CD4-positive, alpha-beta memory T cell (primary cell): Measurements from ENCODE around the gene SOX5. TPM values are rescaled to one million over a fixed set of nuclear protein-coding genes. Genes with fewer than 3 reads are reported as not detected.

Source experiments
- CTCF ChIA-PET: fragments of 350-600 bp; sonication (Branson Sonifier 250); formaldehyde crosslinking; loops from one replicate; lab custom pipeline; 2021; ENCODE audit warnings: inconsistent platforms; ENCODE audit not compliant: partially characterized antibody; lab: Charles Lee
- POLR2A ChIA-PET: fragments of 350-600 bp; sonication (Branson Sonifier 250); formaldehyde crosslinking; loops from one replicate; lab custom pipeline; 2021; ENCODE audit not compliant: partially characterized antibody; lab: Charles Lee
- DNase-seq, 5 donors: peaks; one replicate each; pipeline versions ENCODE4 v3.0.0 to v3.0.0-alpha.2; 2020 to 2022; ENCODE audit warnings: mixed read lengths in 1 of 5
- H3K27ac ChIP-seq: one replicate; pipeline ENCODE4 v1.7.0; 2013; ENCODE audit warnings: low read depth, low read length
- H3K27me3 ChIP-seq: 2 replicates; pipeline ENCODE4 v1.7.0; 2013; ENCODE audit warnings: mild to moderate bottlenecking, low read length, moderate library complexity; ENCODE audit not compliant: insufficient read depth
- H3K36me3 ChIP-seq: 2 replicates; pipeline ENCODE4 v1.7.0; 2013; ENCODE audit warnings: mild to moderate bottlenecking, low read length, moderate library complexity; ENCODE audit not compliant: insufficient read depth
- H3K4me1 ChIP-seq: 2 replicates; pipeline ENCODE4 v1.7.0; 2013; ENCODE audit warnings: mild to moderate bottlenecking, low read length, moderate library complexity; ENCODE audit not compliant: insufficient read depth
- H3K4me3 ChIP-seq, 2 donors: one replicate each; pipeline ENCODE4 v1.7.0; 2013; ENCODE audit warnings: low read length in 2 of 2, mild to moderate bottlenecking in 1 of 2
- H3K9me3 ChIP-seq, 2 donors: one replicate each; pipeline ENCODE4 v1.7.0; 2013; ENCODE audit warnings: low read length in 2 of 2, control low read depth in 1 of 2; ENCODE audit not compliant: control insufficient read depth in 1 of 2
- H3K27ac Mint-ChIP-seq, 7 donors: one replicate each; pipeline ENCODE4 v1.8.0; 2020 to 2021; ENCODE audit warnings: mixed read lengths in 7 of 7, mild to moderate bottlenecking in 6 of 7, inconsistent platforms in 3 of 7, moderate library complexity in 3 of 7
- H3K27me3 Mint-ChIP-seq, 2 donors: one replicate each; pipeline ENCODE4 v1.8.0; 2020 to 2021; ENCODE audit warnings: mixed read lengths in 2 of 2
- H3K36me3 Mint-ChIP-seq, 2 donors: one replicate each; pipeline ENCODE4 v1.8.0; 2020 to 2021; ENCODE audit warnings: mixed read lengths in 2 of 2, inconsistent platforms in 1 of 2, mild to moderate bottlenecking in 1 of 2
- H3K4me1 Mint-ChIP-seq, 4 donors: one replicate each; pipeline ENCODE4 v1.8.0; 2020 to 2021; ENCODE audit warnings: mixed read lengths in 4 of 4, mild to moderate bottlenecking in 1 of 4
- H3K4me3 Mint-ChIP-seq, 8 donors: one replicate each; pipeline ENCODE4 v1.8.0; 2020 to 2021; ENCODE audit warnings: mixed read lengths in 8 of 8, mild to moderate bottlenecking in 7 of 8, moderate library complexity in 6 of 8, inconsistent platforms in 3 of 8
- H3K9me3 Mint-ChIP-seq, 8 donors: one replicate each; pipeline ENCODE4 v1.8.0; 2020 to 2021; ENCODE audit warnings: mixed read lengths in 8 of 8, mild to moderate bottlenecking in 5 of 8, inconsistent platforms in 3 of 8, moderate library complexity in 1 of 8
- intact Hi-C: fragments of 100-400 bp; cut with micrococcal nuclease; formaldehyde crosslinking; loops from one replicate; pipeline ENCODE4 v1.15.1; 2023
- polyA plus RNA-seq, 2 donors: library from polyadenylated mRNA; unstranded; fragments of 300-500 nt; fragmentation: Illumina TruSeq; gene quantifications; one replicate each; pipeline ENCODE4 v1.2.3, GENCODE V29; 2021
- total RNA-seq, 2 experiments: library from RNA; stranded (reverse); gene quantifications; one replicate each; pipeline ENCODE4 v1.2.3, GENCODE V29; 2021

SOX5 gene
- total and polyA plus RNA-seq, 4 experiments from 2014 or later: 0.29 TPM; not detected in 3

DNA sequence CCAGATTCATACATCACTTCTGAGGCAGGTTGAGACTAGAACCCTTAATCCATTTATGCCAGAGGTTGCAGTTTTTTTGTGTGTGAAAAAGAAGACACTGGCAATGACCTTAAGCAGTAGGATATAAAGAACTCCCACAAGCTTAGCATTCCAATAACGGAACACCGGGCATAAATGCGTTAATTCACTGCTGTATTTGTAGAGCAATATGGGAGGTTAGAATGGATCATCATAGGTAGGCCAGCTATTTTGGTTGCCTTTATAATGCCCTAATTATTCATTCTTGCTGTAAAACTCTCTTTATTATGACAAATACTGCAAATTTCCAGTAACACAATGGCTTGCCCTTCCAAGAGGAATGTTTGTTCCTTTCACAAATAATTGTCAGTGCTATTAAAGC, 322.7 kb downstream of the SOX5 start:
- Mint-ChIP-seq H3K36me3 (no peaks in the 10 kb centered on the region), H3K4me3 (no peak overlapping the region), H3K27me3 (no peaks in the 10 kb centered on the region), H3K4me1 (no peaks in the 10 kb centered on the region), H3K9me3 (peaks cover 0 to 8% (median 1%) of the 10 kb centered on the region in 8 donors), H3K27ac (no peak overlapping the region)
- DNase-seq: no peak
- POLR2A ChIA-PET: no interaction called here
- H3K9me3 ChIP-seq: no peaks in the 10 kb centered on the region
- no peaks in the 10 kb centered on the region for H3K4me1 ChIP-seq
- no peak overlapping the region for H3K27ac ChIP-seq
- intact Hi-C loops: no loop called here
- no peak overlapping the region for H3K4me3 ChIP-seq
- H3K36me3 ChIP-seq: no peaks in the 10 kb centered on the region
- CTCF ChIA-PET: no interaction called here
- no peaks in the 10 kb centered on the region for H3K27me3 ChIP-seq

GRCh38 chr12:23621900-23622299, 327.6 kb downstream of the SOX5 start:
- CTCF ChIA-PET: no interaction called here

GRCh38 chr12:23618718-23619117, 330.8 kb downstream of the SOX5 start:
- no peaks in the 10 kb centered on the region for H3K36me3 ChIP-seq
- Mint-ChIP-seq H3K4me3 (no peak overlapping the region), H3K36me3 (peaks cover 0 to 3% of the 10 kb centered on the region in 2 donors), H3K27ac (no peak overlapping the region), H3K27me3 (no peaks in the 10 kb centered on the region), H3K9me3 (peaks cover 0 to 12% (median 3%) of the 10 kb centered on the region in 8 donors), H3K4me1 (no peaks in the 10 kb centered on the region)
- no peaks in the 10 kb centered on the region for H3K4me1 ChIP-seq
- no peak overlapping the region for H3K4me3 ChIP-seq
- POLR2A ChIA-PET: no interaction called here
- no peak overlapping the region for H3K27ac ChIP-seq
- intact Hi-C loops: no loop called here
- no peak for DNase-seq
- CTCF ChIA-PET: no interaction called here
- no peaks in the 10 kb centered on the region for H3K27me3 ChIP-seq
- no peaks in the 10 kb centered on the region for H3K9me3 ChIP-seq

More at GRCh38 chr12:23621900-23622299, 327.6 kb downstream of the SOX5 start:
- Mint-ChIP-seq H3K4me1 (no peaks in the 10 kb centered on the region), H3K9me3 (peaks cover 0 to 8% (median 2%) of the 10 kb centered on the region in 8 donors), H3K27ac (no peak overlapping the region), H3K36me3 (no peaks in the 10 kb centered on the region), H3K4me3 (no peak overlapping the region), H3K27me3 (no peaks in the 10 kb centered on the region)
- no peaks in the 10 kb centered on the region for H3K4me1 ChIP-seq
- intact Hi-C loops: no loop called here
- H3K27me3 ChIP-seq: no peaks in the 10 kb centered on the region
- H3K27ac ChIP-seq: no peak overlapping the region
- H3K4me3 ChIP-seq: no peak overlapping the region
- no peaks in the 10 kb centered on the region for H3K36me3 ChIP-seq
- no peaks in the 10 kb centered on the region for H3K9me3 ChIP-seq
- DNase-seq: no peak
- POLR2A ChIA-PET: no interaction called here

DNA sequence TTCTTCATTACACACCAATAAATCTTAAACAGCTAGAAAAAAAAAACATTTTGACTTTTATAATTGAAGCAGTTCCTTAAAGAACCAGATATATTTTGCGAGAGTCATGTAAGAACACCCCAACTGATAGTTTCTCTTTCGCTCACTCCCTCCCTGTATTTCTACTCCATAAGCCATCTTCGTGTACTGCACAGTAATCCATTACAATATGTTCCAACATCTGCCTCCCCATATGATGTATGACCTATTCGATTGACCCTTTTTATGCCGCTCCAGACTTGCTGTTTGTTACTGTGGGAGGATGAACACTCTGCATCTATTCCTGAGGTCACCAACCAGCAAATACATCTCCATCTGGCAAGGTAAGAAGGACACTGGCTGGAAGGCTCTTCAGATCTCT, 331.7 kb downstream of the SOX5 start:
- H3K9me3 ChIP-seq: no peaks in the 10 kb centered on the region
- H3K36me3 ChIP-seq: no peaks in the 10 kb centered on the region
- no peak overlapping the region for H3K4me3 Mint-ChIP-seq
- no peak overlapping the region for H3K27ac ChIP-seq
- DNase-seq: no peak
- no peaks in the 10 kb centered on the region for H3K27me3 Mint-ChIP-seq
- H3K4me1 ChIP-seq: no peaks in the 10 kb centered on the region
- CTCF ChIA-PET: no interaction called here
- H3K4me3 ChIP-seq: no peak overlapping the region
- H3K27ac Mint-ChIP-seq: no peak overlapping the region
- POLR2A ChIA-PET: no interaction called here
- intact Hi-C loops: no loop called here
- peaks cover 0 to 11% (median 3%) of the 10 kb centered on the region in 8 donors for H3K9me3 Mint-ChIP-seq
- peaks cover 0 to 3% of the 10 kb centered on the region in 2 donors for H3K36me3 Mint-ChIP-seq
- no peaks in the 10 kb centered on the region for H3K27me3 ChIP-seq
- H3K4me1 Mint-ChIP-seq: no peaks in the 10 kb centered on the region

- peaks cover 0 to 3% of the 10 kb centered on the region in 2 donors for H3K36me3 Mint-ChIP-seq
- POLR2A ChIA-PET: no interaction called here
- H3K4me3 Mint-ChIP-seq: no peak overlapping the region
- no peaks in the 10 kb centered on the region for H3K27me3 Mint-ChIP-seq
- Histone ChIP-seq H3K27ac (no peak overlapping the region), H3K4me3 (no peak overlapping the region), H3K27me3 (no peaks in the 10 kb centered on the region), H3K36me3 (no peaks in the 10 kb centered on the region), H3K9me3 (no peaks in the 10 kb centered on the region), H3K4me1 (no peaks in the 10 kb centered on the region)
- H3K9me3 Mint-ChIP-seq: peaks cover 0 to 11% (median 2%) of the 10 kb centered on the region in 8 donors
- intact Hi-C loops: no loop called here
- CTCF ChIA-PET: no interaction called here
- DNase-seq: no peak
- H3K27ac Mint-ChIP-seq: no peak overlapping the region
- H3K4me1 Mint-ChIP-seq: no peaks in the 10 kb centered on the region
Observed at GRCh38 chr12:23614280-23614679, 335.2 kb downstream of the SOX5 start.

DNA sequence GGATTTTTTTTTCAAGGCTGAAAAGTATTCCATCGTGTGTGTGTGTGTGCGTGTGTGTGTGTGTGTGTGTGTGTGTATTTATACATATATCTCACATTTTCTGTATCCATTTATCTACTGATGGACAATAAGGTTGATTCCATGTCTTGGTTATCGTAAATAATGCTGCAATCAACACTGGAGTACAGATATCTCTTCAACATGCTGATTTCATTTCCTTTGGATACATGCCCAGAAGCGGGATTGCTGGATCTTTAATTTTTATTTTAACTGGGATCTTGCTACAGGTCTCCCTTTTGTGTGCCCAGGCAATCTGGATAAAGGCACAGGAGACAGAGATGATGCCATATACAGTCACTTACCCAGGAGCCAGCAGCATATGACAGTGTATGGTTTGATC, 338.1 kb downstream of the SOX5 start:
- Mint-ChIP-seq H3K36me3 (peaks cover 0 to 2% of the 10 kb centered on the region in 2 donors), H3K9me3 (peaks cover 0 to 11% (median 3%) of the 10 kb centered on the region in 8 donors), H3K27me3 (no peaks in the 10 kb centered on the region), H3K27ac (no peak overlapping the region), H3K4me3 (no peak overlapping the region), H3K4me1 (no peaks in the 10 kb centered on the region)
- ChIA-PET POLR2A (no interaction called here), CTCF (no interaction called here)
- Histone ChIP-seq H3K36me3 (no peaks in the 10 kb centered on the region), H3K4me1 (no peaks in the 10 kb centered on the region), H3K9me3 (no peaks in the 10 kb centered on the region), H3K27ac (no peak overlapping the region), H3K27me3 (no peaks in the 10 kb centered on the region), H3K4me3 (no peak overlapping the region)
- no peak for DNase-seq
- intact Hi-C loops: no loop called here

GRCh38 chr12:23600919-23601318, 348.6 kb downstream of the SOX5 start:
- no peak overlapping the region for H3K4me3 Mint-ChIP-seq
- intact Hi-C loops: no loop called here
- DNase-seq: no peak
- no peaks in the 10 kb centered on the region for H3K36me3 Mint-ChIP-seq
- Histone ChIP-seq H3K36me3 (no peaks in the 10 kb centered on the region), H3K4me3 (no peak overlapping the region), H3K27me3 (no peaks in the 10 kb centered on the region), H3K4me1 (no peaks in the 10 kb centered on the region), H3K27ac (no peak overlapping the region), H3K9me3 (no peaks in the 10 kb centered on the region)
- H3K4me1 Mint-ChIP-seq: no peaks in the 10 kb centered on the region
- ChIA-PET CTCF (no interaction called here), POLR2A (no interaction called here)
- H3K27ac Mint-ChIP-seq: no peak overlapping the region
- H3K27me3 Mint-ChIP-seq: no peaks in the 10 kb centered on the region
- H3K9me3 Mint-ChIP-seq: peaks cover 5 to 25% (median 7%) of the 10 kb centered on the region in 8 donors

GRCh38 chr12:23596568-23596967, 352.9 kb downstream of the SOX5 start:
- H3K27me3 ChIP-seq: no peaks in the 10 kb centered on the region
- intact Hi-C loops: no loop called here
- H3K27ac ChIP-seq: no peak overlapping the region
- Mint-ChIP-seq H3K36me3 (no peaks in the 10 kb centered on the region), H3K4me3 (no peak overlapping the region), H3K4me1 (no peaks in the 10 kb centered on the region), H3K9me3 (peaks cover 5 to 18% (median 9%) of the 10 kb centered on the region in 8 donors), H3K27me3 (no peaks in the 10 kb centered on the region), H3K27ac (no peak overlapping the region)
- ChIA-PET CTCF (no interaction called here), POLR2A (no interaction called here)
- H3K36me3 ChIP-seq: no peaks in the 10 kb centered on the region
- no peak overlapping the region for H3K4me3 ChIP-seq
- H3K4me1 ChIP-seq: no peaks in the 10 kb centered on the region
- DNase-seq: no peak
- H3K9me3 ChIP-seq: no peaks in the 10 kb centered on the region
